OCI-LY1 (cell line): Measurements from ENCODE around the gene POLR2I.

Experiments used
- H2AFZ ChIP-seq: fragments of 200-600 bp; sonication (generic), shearing (Covaris generic); 2 replicates; pipeline ENCODE4 v1.6.0; 2014; ENCODE audit warnings: antibody characterized with exemption, mild to moderate bottlenecking, low read length
- H3F3A ChIP-seq: fragments of 200-600 bp; sonication (generic), shearing (Covaris generic); 2 replicates; pipeline ENCODE4 v1.6.0; 2014; ENCODE audit warnings: mild to moderate bottlenecking, antibody characterized with exemption, low read length, moderate library complexity; ENCODE audit not compliant: insufficient read depth
- H3K27ac ChIP-seq: fragments of 200-600 bp; sonication (generic); 2 replicates; pipeline ENCODE4 v1.5.1; 2014; ENCODE audit warnings: low read length, mixed run types, mild to moderate bottlenecking, low read depth; ENCODE audit not compliant: poor library complexity, severe bottlenecking
- H3K27me3 ChIP-seq: fragments of 200-600 bp; sonication (generic); 2 replicates; pipeline ENCODE4 v1.6.0; 2014; ENCODE audit warnings: antibody characterized with exemption, mild to moderate bottlenecking, low read length, moderate library complexity; ENCODE audit not compliant: insufficient read depth
- H3K36me3 ChIP-seq: fragments of 200-600 bp; sonication (generic); 2 replicates; pipeline ENCODE4 v1.6.1; 2014; ENCODE audit warnings: mild to moderate bottlenecking, antibody characterized with exemption, low read length, moderate library complexity, mixed read lengths; ENCODE audit not compliant: insufficient read depth
- H3K4me1 ChIP-seq: fragments of 200-600 bp; sonication (generic); 2 replicates; pipeline ENCODE4 v1.5.1; 2014; ENCODE audit warnings: mild to moderate bottlenecking, low read length, moderate library complexity; ENCODE audit not compliant: insufficient read depth, severe bottlenecking
- H3K4me2 ChIP-seq: fragments of 200-600 bp; sonication (generic), shearing (Covaris generic); 2 replicates; pipeline ENCODE4 v1.6.1; 2014; ENCODE audit warnings: low read length
- H3K4me3 ChIP-seq: fragments of 200-600 bp; sonication (generic); 2 replicates; pipeline ENCODE4 v1.5.1; 2014; ENCODE audit warnings: low read length, low read depth, mild to moderate bottlenecking, mixed read lengths; ENCODE audit not compliant: poor library complexity, severe bottlenecking
- H3K79me2 ChIP-seq: fragments of 200-600 bp; shearing (Covaris generic); 2 replicates; pipeline ENCODE4 v1.6.1; 2016; ENCODE audit warnings: mixed run types, low read length, mixed read lengths; ENCODE audit not compliant: insufficient read depth
- H3K9ac ChIP-seq: fragments of 200-600 bp; sonication (generic), shearing (Covaris generic); 2 replicates; pipeline ENCODE4 v1.6.1; 2014; ENCODE audit warnings: mild to moderate bottlenecking, low read length, mixed read lengths
- H3K9me2 ChIP-seq: fragments of 200-600 bp; sonication (generic), shearing (Covaris generic); 2 replicates; pipeline ENCODE4 v1.6.1; 2014; ENCODE audit warnings: low read depth, mild to moderate bottlenecking, low read length, mixed read lengths
- H3K9me3 ChIP-seq: fragments of 200-600 bp; shearing (Covaris generic); 2 replicates; pipeline ENCODE4 v1.6.1; 2014; ENCODE audit warnings: low read length, mixed read lengths
- H4K20me1 ChIP-seq: fragments of 200-600 bp; sonication (generic), shearing (Covaris generic); 2 replicates; pipeline ENCODE4 v1.6.0; 2016; ENCODE audit warnings: mild to moderate bottlenecking, low read length; ENCODE audit not compliant: insufficient read depth
- CTCF ChIP-seq: fragments of 200-600 bp; sonication (generic), shearing (Covaris generic); IDR thresholded peaks from 2 replicates; pipeline ENCODE4 v1.5.1; 2017; ENCODE audit warnings: mild to moderate bottlenecking, antibody characterized with exemption, low read length, moderate library complexity, mixed read lengths
- EZH2 ChIP-seq: fragments of 200-600 bp; sonication (generic), shearing (Covaris generic); IDR thresholded peaks from 2 replicates; pipeline ENCODE4 v1.8.0; 2017; ENCODE audit warnings: borderline replicate concordance, mixed run types, mild to moderate bottlenecking, antibody characterized with exemption, low read length, moderate library complexity, mixed read lengths

POLR2I gene

GRCh38 chr19:36108684-36109083 is 6.0 kb downstream of the POLR2I start:
- TF ChIP-seq CTCF (no peak), EZH2 (no peak)
- Histone ChIP-seq H2AFZ (no peak overlapping the region), H3K9me3 (no peaks in the 10 kb centered on the region), H3K4me2 (no peak overlapping the region), H3K36me3 (peaks cover 55% of the 10 kb centered on the region), H3K27ac (no peak overlapping the region), H3F3A (0 out of 2 replicates have a peak, but pooled peaks cover 2% of the 10 kb centered on the region), H3K9ac (no peak overlapping the region), H3K27me3 (no peaks in the 10 kb centered on the region), H3K4me1 (peaks cover 5% of the 10 kb centered on the region), H3K4me3 (no peak overlapping the region), H4K20me1 (no peaks in the 10 kb centered on the region), H3K79me2 (no peaks in the 10 kb centered on the region), H3K9me2 (no peaks in the 10 kb centered on the region)

- no peak overlapping the region for H3K4me3 ChIP-seq
- H3K36me3 ChIP-seq = peaks cover 57% of the 10 kb centered on the region
- H3K9me3 ChIP-seq = no peaks in the 10 kb centered on the region
- H3K79me2 ChIP-seq = no peaks in the 10 kb centered on the region
- no peak overlapping the region for H3K27ac ChIP-seq
- H3K9ac ChIP-seq = no peak overlapping the region
- no peaks in the 10 kb centered on the region for H3K9me2 ChIP-seq
- no peak overlapping the region for H3K4me2 ChIP-seq
- H2AFZ ChIP-seq = no peak overlapping the region
- H3K4me1 ChIP-seq = no peaks in the 10 kb centered on the region
- H3K27me3 ChIP-seq = no peaks in the 10 kb centered on the region
- 0 out of 2 replicates have a peak, but pooled peaks cover 2% of the 10 kb centered on the region for H3F3A ChIP-seq
- TF ChIP-seq EZH2 = no peak
- TF ChIP-seq CTCF = no peak
- H4K20me1 ChIP-seq = no peaks in the 10 kb centered on the region
These were observed 7.7 kb downstream of the POLR2I start for GRCh38 chr19:36106991-36107390.

GRCh38 chr19:36106441-36106840 is 8.2 kb downstream of the POLR2I start:
- no peak overlapping the region for H3K4me2 ChIP-seq
- H3K27me3 ChIP-seq = no peaks in the 10 kb centered on the region
- H3K9me3 ChIP-seq = no peaks in the 10 kb centered on the region

More at GRCh38 chr19:36106441-36106840, 8.2 kb downstream of the POLR2I start:
- Histone ChIP-seq H3K79me2 (no peaks in the 10 kb centered on the region), H3K4me1 (no peaks in the 10 kb centered on the region), H3K36me3 (peaks cover 63% of the 10 kb centered on the region), H2AFZ (no peak overlapping the region), H3K27ac (no peak overlapping the region), H4K20me1 (no peaks in the 10 kb centered on the region), H3K4me3 (no peak overlapping the region), H3K9me2 (no peaks in the 10 kb centered on the region), H3F3A (0 out of 2 replicates have a peak, but pooled peaks cover 2% of the 10 kb centered on the region), H3K9ac (no peak overlapping the region)
- TF ChIP-seq EZH2 = no peak
- TF ChIP-seq CTCF = no peak
